Progenitor cell of endocrine pancreas (in vitro differentiated cells): ENCODE measurements around the gene FLT3LG. TPM values are rescaled to one million over a fixed set of nuclear protein-coding genes. Genes with fewer than 3 reads are reported as not detected.
A peak's percentile ranks its signal among the peaks of the same experiment; 100 is the strongest.

Experiments
- DNase-seq: peaks from one replicate; pipeline ENCODE4 v3.0.0; 2021; ENCODE audit warnings: low spot score; ENCODE audit not compliant: unreplicated experiment
- H3K27ac Mint-ChIP-seq: 2 replicates; pipeline ENCODE4 v1.8.0; 2021; ENCODE audit warnings: mild to moderate bottlenecking, moderate library complexity, mixed read lengths
- H3K27me3 Mint-ChIP-seq: 2 replicates; pipeline ENCODE4 v1.8.0; 2021; ENCODE audit warnings: mixed read lengths
- H3K36me3 Mint-ChIP-seq: 2 replicates; pipeline ENCODE4 v1.8.0; 2022; ENCODE audit warnings: mixed read lengths; ENCODE audit not compliant: insufficient read depth
- H3K4me1 Mint-ChIP-seq: 2 replicates; pipeline ENCODE4 v1.8.0; 2021; ENCODE audit warnings: low read depth, mixed read lengths
- H3K4me3 Mint-ChIP-seq: 2 replicates; pipeline ENCODE4 v1.8.0; 2021; ENCODE audit warnings: low read depth, mild to moderate bottlenecking, moderate library complexity, mixed read lengths
- H3K9me3 Mint-ChIP-seq: 2 replicates; pipeline ENCODE4 v1.8.0; 2021; ENCODE audit warnings: low read depth, mixed read lengths
- CTCF ChIP-seq: fragments of 200-600 bp; sonication (generic); IDR thresholded peaks from one replicate; pipeline ENCODE4 v1.5.0; 2021; ENCODE audit warnings: antibody characterized with exemption, mild to moderate bottlenecking; ENCODE audit not compliant: unreplicated experiment
- total RNA-seq: library from RNA; stranded (reverse); gene quantifications from 2 replicates; pipeline ENCODE4 v1.2.1, GENCODE V29; 2021

Gene FLT3LG
- total RNA-seq, 1 donor from 2014 or later: 0.96 TPM

- Mint-ChIP-seq H3K9me3 (no peaks in the 10 kb centered on the region), H3K36me3 (peaks cover 7% of the 10 kb centered on the region), H3K27me3 (peaks cover 14% of the 10 kb centered on the region), H3K4me1 (peaks cover 4% of the 10 kb centered on the region), H3K4me3 (no peak overlapping the region), H3K27ac (peak overlapping the region; percentile 79)
- TF ChIP-seq CTCF: no peak
- no peak for DNase-seq
Observed at GRCh38 chr19:49445997-49446396, 28.0 kb upstream of the FLT3LG start.

- no peak for TF ChIP-seq CTCF
- Mint-ChIP-seq H3K36me3 (peaks cover 7% of the 10 kb centered on the region), H3K4me3 (no peak overlapping the region), H3K4me1 (peaks cover 7% of the 10 kb centered on the region), H3K9me3 (no peaks in the 10 kb centered on the region), H3K27me3 (no peaks in the 10 kb centered on the region), H3K27ac (no peak overlapping the region)
- no peak for DNase-seq
Observed at GRCh38 chr19:49447485-49448431, 26.3 kb upstream of the FLT3LG start.

GRCh38 chr19:49448432-49448786 lies 25.6 kb upstream of the FLT3LG start:
- Mint-ChIP-seq H3K27me3 (no peaks in the 10 kb centered on the region), H3K9me3 (no peaks in the 10 kb centered on the region), H3K27ac (no peak overlapping the region), H3K4me3 (peak overlapping the region; percentile 47), H3K4me1 (peaks cover 7% of the 10 kb centered on the region), H3K36me3 (peaks cover 7% of the 10 kb centered on the region)
- no peak for TF ChIP-seq CTCF
- no peak for DNase-seq

- no peaks in the 10 kb centered on the region for H3K27me3 Mint-ChIP-seq
- peaks cover 7% of the 10 kb centered on the region for H3K36me3 Mint-ChIP-seq
- peak overlapping the region; percentile 83 for H3K4me3 Mint-ChIP-seq
- no peak for DNase-seq
- peak overlapping the region; percentile 26 for H3K27ac Mint-ChIP-seq
- no peaks in the 10 kb centered on the region for H3K9me3 Mint-ChIP-seq
- no peak for TF ChIP-seq CTCF
- peaks cover 13% of the 10 kb centered on the region for H3K4me1 Mint-ChIP-seq
Observed at GRCh38 chr19:49450405-49450804, 23.6 kb upstream of the FLT3LG start.

GRCh38 chr19:49451430-49452181 lies 22.4 kb upstream of the FLT3LG start, which contains the start of gene PIH1D1:
TSS of gene PIH1D1 (minus strand) at chr19:49451814. CDS start at chr19:49451574, 240 bp downstream.
- Mint-ChIP-seq H3K27me3 (no peaks in the 10 kb centered on the region), H3K4me1 (peaks cover 13% of the 10 kb centered on the region), H3K4me3 (peak within 1 kb of the TSS; percentile 83), H3K36me3 (peaks cover 6% of the 10 kb centered on the region), H3K9me3 (no peaks in the 10 kb centered on the region), H3K27ac (peak within 1 kb of the TSS; percentile 99)
- peak; percentile 31 for TF ChIP-seq CTCF
- DNase-seq: peak; percentile 85
